Measurements from ENCODE around the gene CCDC6. TPM values are rescaled to one million over a fixed set of nuclear protein-coding genes. Genes with fewer than 3 reads are reported as not detected.

The CCDC6 gene
- total RNA-seq, 4 donors from 2014 or later = 52.5 to 65.8 (median 57.7) TPM

GRCh38 chr10:59870152-59870551 is 36.2 kb downstream of the CCDC6 start:
- 90 to 97% methylated on average over 3 to 4 of the region's 4 CpGs for WGBS, 2 donors
- Histone ChIP-seq H3K4me1 (peaks cover 18 to 82% (median 36%) of the 10 kb centered on the region in 3 donors), H3K4me3 (no peak overlapping the region), H3K27me3 (no peaks in the 10 kb centered on the region), H3K36me3 (no peaks in the 10 kb centered on the region), H3K27ac (peak overlapping the region in 2 of 4 donors; percentile 7 to 35), H3K9me3 (no peaks in the 10 kb centered on the region)
- no peak for DNase-seq
- intact Hi-C loops (cut with DNase I) = no loop called here
- TF ChIP-seq POLR2A (IDR thresholded peaks at IDR 0.05) (no peak), CTCF (IDR thresholded peaks at IDR 0.05) (no peak)

DNA sequence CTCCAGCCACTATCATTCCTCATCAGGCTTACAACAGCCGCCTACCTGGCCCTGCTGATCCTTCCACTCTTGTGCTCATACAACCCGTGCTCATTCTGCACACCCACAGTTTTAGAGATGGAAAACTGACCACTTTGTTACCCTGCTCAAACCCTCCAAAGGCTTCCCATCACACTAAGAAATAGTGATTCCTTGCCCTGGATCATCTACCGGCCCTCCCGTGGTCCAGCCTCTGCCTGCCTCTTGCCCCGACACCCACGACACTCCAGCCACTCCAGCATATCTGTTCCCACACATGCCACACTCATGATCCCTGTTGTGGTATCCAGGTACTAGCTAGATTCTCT is 36.8 kb downstream of the CCDC6 start:
- H3K4me3 ChIP-seq = no peak overlapping the region
- no peaks in the 10 kb centered on the region for H3K9me3 ChIP-seq
- H3K36me3 ChIP-seq = no peaks in the 10 kb centered on the region
- peak overlapping the region in 1 of 4 donors; percentile 35 for H3K27ac ChIP-seq
- no peak for DNase-seq
- WGBS, 2 donors = 90 to 91% methylated on average over 6 of the region's 6 CpGs
- intact Hi-C loops (cut with DNase I) = no loop called here
- H3K4me1 ChIP-seq = peaks cover 24 to 82% (median 39%) of the 10 kb centered on the region in 3 donors
- no peaks in the 10 kb centered on the region for H3K27me3 ChIP-seq
- TF ChIP-seq CTCF (IDR thresholded peaks at IDR 0.05) (no peak), POLR2A (IDR thresholded peaks at IDR 0.05) (no peak)

GRCh38 chr10:59868696-59869593 is 37.4 kb downstream of the CCDC6 start:
- 78 to 89% methylated on average over 4 to 6 of the region's 6 CpGs for WGBS, 2 donors
- DNase-seq = no peak
- H3K9me3 ChIP-seq = no peaks in the 10 kb centered on the region
- no peak for TF ChIP-seq CTCF (IDR thresholded peaks at IDR 0.05)
- TF ChIP-seq POLR2A (IDR thresholded peaks at IDR 0.05) = no peak
- H3K27me3 ChIP-seq = no peaks in the 10 kb centered on the region
- intact Hi-C loops (cut with DNase I) = no loop called here
- H3K36me3 ChIP-seq = no peaks in the 10 kb centered on the region
- H3K27ac ChIP-seq = peak overlapping the region in 3 of 4 donors; percentile 26 to 36 (median 35)
- H3K4me3 ChIP-seq = no peak overlapping the region
- peaks cover 24 to 82% (median 40%) of the 10 kb centered on the region in 3 donors for H3K4me1 ChIP-seq

GRCh38 chr10:59867590-59867989 is 38.8 kb downstream of the CCDC6 start:
- Histone ChIP-seq H3K9me3 (no peaks in the 10 kb centered on the region), H3K27ac (no peak overlapping the region), H3K27me3 (no peaks in the 10 kb centered on the region), H3K36me3 (no peaks in the 10 kb centered on the region), H3K4me3 (no peak overlapping the region), H3K4me1 (peaks cover 15 to 71% (median 33%) of the 10 kb centered on the region in 3 donors)
- 91 to 95% methylated on average over 7 of the region's 7 CpGs for WGBS, 2 donors
- no peak for DNase-seq
- intact Hi-C loops (cut with DNase I) = no loop called here
- TF ChIP-seq POLR2A (IDR thresholded peaks at IDR 0.05) (no peak), CTCF (IDR thresholded peaks at IDR 0.05) (no peak)

DNA sequence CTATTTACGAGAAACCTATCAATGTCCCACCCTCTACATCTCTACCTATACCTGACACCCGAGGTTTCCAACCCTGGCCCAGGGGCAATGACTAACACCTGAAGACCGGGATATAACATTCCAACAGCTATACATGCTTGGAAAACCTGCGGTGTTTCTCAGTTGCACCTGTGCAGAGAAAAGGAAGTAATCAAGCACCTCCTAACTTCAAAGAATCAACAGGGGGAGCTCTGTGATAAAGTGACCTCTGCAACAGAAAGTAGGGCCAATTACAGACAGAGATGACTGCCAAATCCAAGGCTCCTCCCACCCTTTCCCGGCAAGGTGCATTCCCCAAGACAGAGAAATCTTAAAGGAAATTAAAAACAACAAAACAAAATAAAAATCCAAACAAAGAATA is 41.3 kb downstream of the CCDC6 start:
- Histone ChIP-seq H3K27ac (peak overlapping the region in 2 of 4 donors; percentile 18 to 31), H3K4me1 (peaks cover 15 to 59% (median 24%) of the 10 kb centered on the region in 3 donors), H3K4me3 (no peak overlapping the region), H3K36me3 (peaks cover 0 to 7% (median 0%) of the 10 kb centered on the region in 3 donors), H3K27me3 (no peaks in the 10 kb centered on the region), H3K9me3 (no peaks in the 10 kb centered on the region)
- intact Hi-C loops (cut with DNase I) = no loop called here
- WGBS, 2 donors = 13 to 26% methylated on average over 5 of the region's 5 CpGs
- TF ChIP-seq POLR2A (IDR thresholded peaks at IDR 0.05) (no peak), CTCF (IDR thresholded peaks at IDR 0.05) (peak in 5 of 6 experiments; percentile 37 to 67 (median 45))
- DNase-seq = no peak
